Thymus (tissue), 11 donors: ENCODE results near the gene PIGR. TPM values are rescaled to one million over a fixed set of nuclear protein-coding genes. Genes with fewer than 3 reads are reported as not detected.
A peak's percentile ranks its signal among the peaks of the same experiment; 100 is the strongest.

Experiments
- DNase-seq, 9 donors: peaks; one replicate each; pipeline ENCODE4 v3.0.0-alpha.2; 2013; ENCODE audit warnings: low spot score in 9 of 9, low read depth in 6 of 9, missing footprints in 1 of 9
- H3K27ac ChIP-seq, 2 donors: one replicate each; pipeline ENCODE4 v1.5.1; 2013; ENCODE audit warnings: control low read depth in 1 of 2, low read depth in 1 of 2, low read length in 1 of 2, mild to moderate bottlenecking in 1 of 2, moderate library complexity in 1 of 2
- H3K27me3 ChIP-seq, 2 donors: one replicate each; pipeline ENCODE4 v1.5.1; 2013; ENCODE audit warnings: low read length in 1 of 2; ENCODE audit not compliant: control insufficient read depth in 2 of 2, insufficient read depth in 1 of 2
- H3K36me3 ChIP-seq, 2 donors: one replicate each; pipeline ENCODE4 v1.5.1; 2013; ENCODE audit warnings: low read length in 1 of 2, mild to moderate bottlenecking in 1 of 2, moderate library complexity in 1 of 2; ENCODE audit not compliant: control insufficient read depth in 2 of 2, insufficient read depth in 2 of 2
- H3K4me1 ChIP-seq, 2 donors: one replicate each; pipeline ENCODE4 v1.5.1; 2013; ENCODE audit warnings: low read length in 2 of 2; ENCODE audit not compliant: control insufficient read depth in 2 of 2, insufficient read depth in 2 of 2
- H3K4me3 ChIP-seq, 2 donors: one replicate each; pipeline ENCODE4 v1.5.1; 2013; ENCODE audit warnings: low read length in 2 of 2, control low read depth in 1 of 2, mild to moderate bottlenecking in 1 of 2
- H3K9me3 ChIP-seq, 2 donors: one replicate each; pipeline ENCODE4 v1.5.1; 2013; ENCODE audit warnings: low read length in 1 of 2, mild to moderate bottlenecking in 1 of 2; ENCODE audit not compliant: control insufficient read depth in 2 of 2, insufficient read depth in 1 of 2
- WGBS: extraction: QIAGEN DNeasy Blood & Tissue Kit; methylation state at CpG from one replicate; pipeline ENCODE4 v1.1.7; 2013; 5-methylcytosine and 5-hydroxymethylcytosine counted together
- polyA plus RNA-seq: library from polyadenylated mRNA; stranded (reverse); fragments of 200-250 nt; gene quantifications from one replicate; pipeline ENCODE4 v1.2.3, GENCODE V29; 2013
- total RNA-seq: library from RNA; stranded (reverse); fragments of 120-200 nt; gene quantifications from one replicate; pipeline ENCODE4 v1.2.4, GENCODE V29; 2013
- donor health status: healthy.

Gene PIGR
- total and polyA plus RNA-seq, 2 donors: 0.24 to 1.1 TPM

GRCh38 chr1:206909161-206909882, 36.9 kb downstream of the PIGR start:
- DNase-seq: peak in 3 of 9 donors; percentile 39 to 66 (median 41)
- H3K9me3 ChIP-seq: no peaks in the 10 kb centered on the region
- peaks cover 2 to 22% of the 10 kb centered on the region in 2 donors for H3K27me3 ChIP-seq
- H3K36me3 ChIP-seq: peaks cover 32 to 48% of the 10 kb centered on the region in 2 donors
- 2% methylated on average over 69 of the region's 69 CpGs for WGBS
- peaks cover 26 to 39% of the 10 kb centered on the region in 2 donors for H3K4me1 ChIP-seq
- peak overlapping the region; percentile 19 to 50 for H3K4me3 ChIP-seq
- peak overlapping the region in 1 of 2 donors; percentile 64 for H3K27ac ChIP-seq

DNA sequence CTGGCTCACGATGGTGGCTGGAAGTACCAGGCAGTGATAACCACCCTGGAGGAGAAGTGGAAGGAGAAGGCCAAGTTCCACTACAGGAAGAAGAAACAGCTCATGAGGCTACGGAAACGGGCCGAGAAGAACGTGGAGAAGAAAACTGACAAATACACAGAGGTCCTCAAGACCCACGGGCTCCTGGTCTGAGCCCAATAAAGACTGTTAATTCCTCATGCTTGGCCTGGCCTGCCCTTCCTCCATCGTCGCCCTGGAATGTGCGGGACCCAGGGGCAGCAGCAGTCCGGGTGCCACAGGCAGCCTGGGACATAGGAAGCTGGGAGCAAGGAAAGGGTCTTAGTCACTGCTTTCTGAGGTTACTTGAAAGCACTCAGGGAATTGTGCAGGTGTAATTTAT, 38.2 kb downstream of the PIGR start:
- no peak for DNase-seq
- no peak overlapping the region for H3K4me3 ChIP-seq
- peaks cover 26 to 39% of the 10 kb centered on the region in 2 donors for H3K4me1 ChIP-seq
- H3K36me3 ChIP-seq: peaks cover 36 to 48% of the 10 kb centered on the region in 2 donors
- no peaks in the 10 kb centered on the region for H3K9me3 ChIP-seq
- 97% methylated on average over 10 of the region's 10 CpGs for WGBS
- H3K27ac ChIP-seq: no peak overlapping the region
- peaks cover 2 to 22% of the 10 kb centered on the region in 2 donors for H3K27me3 ChIP-seq

- 98% methylated on average over 23 of the region's 23 CpGs for WGBS
- Histone ChIP-seq H3K27ac (no peak overlapping the region), H3K4me3 (no peak overlapping the region), H3K27me3 (peaks cover 2 to 22% of the 10 kb centered on the region in 2 donors), H3K9me3 (no peaks in the 10 kb centered on the region), H3K36me3 (peaks cover 38 to 44% of the 10 kb centered on the region in 2 donors), H3K4me1 (peaks cover 26 to 35% of the 10 kb centered on the region in 2 donors)
- no peak for DNase-seq
Observed at GRCh38 chr1:206907304-206907991, 38.8 kb downstream of the PIGR start.

DNA sequence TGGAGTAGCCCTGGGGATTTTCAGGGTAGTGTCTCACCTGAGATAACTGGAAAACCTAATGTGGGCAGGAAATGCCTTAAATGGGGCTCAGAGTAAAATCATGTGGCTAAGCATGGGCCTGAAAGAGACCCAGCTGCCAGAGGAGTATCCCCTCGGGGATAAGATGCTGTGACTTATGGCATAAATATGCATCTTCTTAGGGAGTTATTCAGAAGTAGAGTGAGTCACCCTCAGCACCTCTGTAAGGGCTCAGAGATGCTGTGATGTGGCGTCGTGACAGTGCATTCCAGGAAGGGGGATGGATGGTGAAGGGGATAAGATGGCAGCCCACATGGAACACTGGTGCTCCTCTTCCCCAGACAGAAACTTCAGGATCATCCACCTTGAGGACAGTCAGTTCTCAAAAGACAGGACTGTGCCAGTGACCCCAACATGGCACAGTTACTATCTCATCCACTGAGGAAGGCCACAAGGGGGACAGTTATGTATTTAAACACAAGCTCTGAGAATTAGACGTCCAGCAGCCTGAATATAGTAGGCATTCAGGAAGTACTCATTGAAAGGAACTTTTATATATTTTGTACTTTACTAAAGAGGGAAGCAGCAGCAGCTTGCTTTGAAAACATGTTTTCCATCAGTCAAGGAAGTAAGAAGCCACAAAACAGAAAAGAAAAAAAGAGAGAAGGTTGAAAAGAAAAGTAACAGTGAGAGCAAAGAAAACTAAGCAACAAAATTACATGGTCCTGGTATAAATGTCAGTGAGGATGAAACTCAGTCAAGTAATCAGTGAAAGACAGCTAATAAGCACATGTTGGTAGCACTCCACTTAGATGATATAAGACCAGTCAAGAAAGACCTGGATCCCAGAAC, 40.7 kb downstream of the PIGR start:
- Histone ChIP-seq H3K36me3 (peaks cover 28 to 32% of the 10 kb centered on the region in 2 donors), H3K27me3 (peaks cover 2 to 18% of the 10 kb centered on the region in 2 donors), H3K4me1 (peaks cover 26 to 33% of the 10 kb centered on the region in 2 donors), H3K4me3 (no peak overlapping the region), H3K27ac (peak overlapping the region; percentile 60 to 70), H3K9me3 (no peaks in the 10 kb centered on the region)
- WGBS: 65% methylated on average over 4 of the region's 4 CpGs
- peak in 1 of 9 donors; percentile 50 for DNase-seq

DNA sequence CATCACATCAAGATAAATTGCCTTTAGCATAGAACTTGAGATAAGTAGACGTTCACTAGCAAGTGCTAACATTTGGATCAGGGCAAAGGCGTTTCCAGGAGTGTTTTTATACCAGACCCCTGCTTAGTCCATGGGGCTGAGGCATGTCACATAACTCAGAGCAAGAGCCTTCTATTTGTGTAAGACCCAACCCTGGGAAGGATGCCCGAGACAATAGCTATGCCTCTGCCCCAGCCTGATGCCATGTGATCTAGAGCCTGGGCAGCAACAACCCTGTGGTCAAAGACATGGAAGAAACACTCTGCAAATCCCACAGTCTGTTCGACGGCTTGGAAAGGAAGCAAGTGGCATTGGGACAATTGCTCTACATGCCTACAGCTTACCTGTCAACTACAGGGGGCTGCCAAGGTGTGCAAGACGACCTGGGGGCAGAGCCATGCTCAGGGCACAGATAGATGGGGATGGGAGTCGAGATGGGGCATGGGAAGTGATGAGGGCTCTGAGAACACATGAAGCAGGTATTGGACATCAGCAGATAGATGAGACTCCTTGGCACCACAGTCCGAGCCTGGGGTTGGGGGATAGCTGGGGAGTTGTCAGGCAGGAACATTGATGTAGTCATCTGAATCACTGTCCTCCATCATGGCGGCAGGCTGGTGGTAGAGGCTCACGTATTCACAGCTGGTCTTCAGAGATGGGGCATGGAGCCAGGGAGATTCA, 41.7 kb downstream of the PIGR start:
- WGBS: 98% methylated on average over 10 of the region's 10 CpGs
- no peak for DNase-seq
- H3K27me3 ChIP-seq: peaks cover 0 to 10% of the 10 kb centered on the region in 2 donors
- no peaks in the 10 kb centered on the region for H3K9me3 ChIP-seq
- H3K36me3 ChIP-seq: peaks cover 25 to 32% of the 10 kb centered on the region in 2 donors
- H3K27ac ChIP-seq: no peak overlapping the region
- no peak overlapping the region for H3K4me3 ChIP-seq
- H3K4me1 ChIP-seq: peaks cover 21 to 27% of the 10 kb centered on the region in 2 donors

GRCh38 chr1:206903687-206904086, 42.6 kb downstream of the PIGR start:
- DNase-seq: no peak
- no peaks in the 10 kb centered on the region for H3K9me3 ChIP-seq
- H3K27me3 ChIP-seq: peaks cover 0 to 1% of the 10 kb centered on the region in 2 donors
- peaks cover 17 to 22% of the 10 kb centered on the region in 2 donors for H3K4me1 ChIP-seq
- H3K36me3 ChIP-seq: peaks cover 25 to 32% of the 10 kb centered on the region in 2 donors
- no peak overlapping the region for H3K4me3 ChIP-seq
- WGBS: 96% methylated on average over 2 of the region's 2 CpGs
- no peak overlapping the region for H3K27ac ChIP-seq

DNA sequence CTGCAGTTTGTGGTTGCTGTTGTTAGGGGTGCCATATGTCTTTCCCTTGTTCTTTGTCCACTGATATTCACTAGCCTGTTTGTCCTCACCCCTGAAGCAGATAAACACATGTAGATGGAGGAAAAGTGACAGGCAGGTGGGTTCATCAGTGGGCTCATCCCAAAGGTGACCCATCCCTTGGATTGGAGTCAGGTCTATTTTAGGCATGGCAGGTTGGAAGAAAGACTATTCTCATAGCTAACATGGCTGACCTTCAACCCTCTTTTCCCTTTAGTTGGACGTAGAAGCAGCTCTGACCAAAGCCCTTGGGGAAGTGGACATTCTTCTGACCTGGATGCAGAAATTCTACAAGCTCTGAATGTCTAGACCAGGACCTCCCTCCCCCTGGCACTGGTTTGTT, 43.6 kb downstream of the PIGR start:
- no peak for DNase-seq
- Histone ChIP-seq H3K36me3 (peaks cover 25 to 29% of the 10 kb centered on the region in 2 donors), H3K27me3 (no peaks in the 10 kb centered on the region), H3K4me1 (peaks cover 17 to 21% of the 10 kb centered on the region in 2 donors), H3K9me3 (no peaks in the 10 kb centered on the region), H3K4me3 (no peak overlapping the region), H3K27ac (no peak overlapping the region)
- WGBS: 100% methylated on average over 1 of the region's 1 CpG

- H3K4me1 ChIP-seq: peaks cover 14 to 15% of the 10 kb centered on the region in 2 donors
- H3K9me3 ChIP-seq: no peaks in the 10 kb centered on the region
- no peak for DNase-seq
- H3K36me3 ChIP-seq: peaks cover 18 to 22% of the 10 kb centered on the region in 2 donors
- no peaks in the 10 kb centered on the region for H3K27me3 ChIP-seq
- WGBS: 96% methylated on average over 6 of the region's 6 CpGs
- no peak overlapping the region for H3K4me3 ChIP-seq
- no peak overlapping the region for H3K27ac ChIP-seq
Observed at GRCh38 chr1:206901944-206902343, 44.3 kb downstream of the PIGR start.
